Activated naive CD8-positive, alpha-beta T cell treated with anti-CD3 and anti-CD28 coated beads for 36 hours (primary cell): ENCODE results near the gene CASD1. TPM values are rescaled to one million over a fixed set of nuclear protein-coding genes. Genes with fewer than 3 reads are reported as not detected.

ENCODE experiments used
- DNase-seq: peaks from one replicate; pipeline ENCODE4 v3.0.0; 2021
- H3K27ac Mint-ChIP-seq: one replicate; pipeline ENCODE4 v1.8.0; 2022; ENCODE audit warnings: mild to moderate bottlenecking, moderate library complexity, mixed read lengths
- H3K27me3 Mint-ChIP-seq: one replicate; pipeline ENCODE4 v1.8.0; 2022; ENCODE audit warnings: mild to moderate bottlenecking, mixed read lengths
- H3K36me3 Mint-ChIP-seq: one replicate; pipeline ENCODE4 v1.8.0; 2021; ENCODE audit warnings: mild to moderate bottlenecking, mixed read lengths
- H3K4me1 Mint-ChIP-seq: one replicate; pipeline ENCODE4 v1.8.0; 2021; ENCODE audit warnings: mixed read lengths
- H3K4me3 Mint-ChIP-seq: one replicate; pipeline ENCODE4 v1.8.0; 2022; ENCODE audit warnings: mild to moderate bottlenecking, moderate library complexity, mixed read lengths
- H3K9me3 Mint-ChIP-seq: one replicate; pipeline ENCODE4 v1.8.0; 2022; ENCODE audit warnings: mixed read lengths
- total RNA-seq, 2 experiments: library from RNA; stranded (reverse); gene quantifications; one replicate each; pipeline ENCODE4 v1.2.3, GENCODE V29; 2021

CASD1 gene
- total RNA-seq, 2 experiments from 2014 or later = 11.9 to 12.8 TPM

- no peak overlapping the region for H3K4me3 Mint-ChIP-seq
- no peaks in the 10 kb centered on the region for H3K4me1 Mint-ChIP-seq
- H3K36me3 Mint-ChIP-seq = peaks cover 20% of the 10 kb centered on the region
- no peak for DNase-seq
- no peaks in the 10 kb centered on the region for H3K9me3 Mint-ChIP-seq
- H3K27me3 Mint-ChIP-seq = no peaks in the 10 kb centered on the region
- H3K27ac Mint-ChIP-seq = no peak overlapping the region
Measured at GRCh38 chr7:94556028-94556427, 46.4 kb downstream of the CASD1 start.

DNA sequence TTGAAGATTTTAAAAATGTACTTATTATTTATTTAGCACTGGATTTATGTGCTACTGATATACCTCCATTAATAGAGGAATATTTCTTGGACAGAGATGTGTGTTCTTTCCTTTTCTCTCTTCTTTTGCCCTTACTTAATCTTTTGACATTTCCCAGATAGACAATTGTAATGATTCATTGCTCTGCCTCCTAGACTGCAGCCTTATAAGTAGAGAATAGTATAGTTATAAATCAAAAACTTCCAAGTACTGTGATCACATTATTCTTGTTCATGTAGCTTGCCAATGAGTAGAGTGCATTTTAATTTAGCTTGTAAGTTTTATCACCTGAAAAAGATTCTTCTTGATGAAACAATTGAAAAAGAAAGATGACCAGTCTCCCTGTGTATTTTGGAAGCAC is 47.6 kb downstream of the CASD1 start:
- no peaks in the 10 kb centered on the region for H3K4me1 Mint-ChIP-seq
- peaks cover 20% of the 10 kb centered on the region for H3K36me3 Mint-ChIP-seq
- no peak overlapping the region for H3K27ac Mint-ChIP-seq
- H3K4me3 Mint-ChIP-seq = no peak overlapping the region
- no peak for DNase-seq
- no peaks in the 10 kb centered on the region for H3K27me3 Mint-ChIP-seq
- no peaks in the 10 kb centered on the region for H3K9me3 Mint-ChIP-seq

- Mint-ChIP-seq H3K4me3 (no peak overlapping the region), H3K27ac (no peak overlapping the region), H3K4me1 (no peaks in the 10 kb centered on the region), H3K9me3 (no peaks in the 10 kb centered on the region), H3K36me3 (peaks cover 12% of the 10 kb centered on the region), H3K27me3 (no peaks in the 10 kb centered on the region)
- DNase-seq = no peak
Measured at GRCh38 chr7:94559972-94560371, 50.4 kb downstream of the CASD1 start.

DNA sequence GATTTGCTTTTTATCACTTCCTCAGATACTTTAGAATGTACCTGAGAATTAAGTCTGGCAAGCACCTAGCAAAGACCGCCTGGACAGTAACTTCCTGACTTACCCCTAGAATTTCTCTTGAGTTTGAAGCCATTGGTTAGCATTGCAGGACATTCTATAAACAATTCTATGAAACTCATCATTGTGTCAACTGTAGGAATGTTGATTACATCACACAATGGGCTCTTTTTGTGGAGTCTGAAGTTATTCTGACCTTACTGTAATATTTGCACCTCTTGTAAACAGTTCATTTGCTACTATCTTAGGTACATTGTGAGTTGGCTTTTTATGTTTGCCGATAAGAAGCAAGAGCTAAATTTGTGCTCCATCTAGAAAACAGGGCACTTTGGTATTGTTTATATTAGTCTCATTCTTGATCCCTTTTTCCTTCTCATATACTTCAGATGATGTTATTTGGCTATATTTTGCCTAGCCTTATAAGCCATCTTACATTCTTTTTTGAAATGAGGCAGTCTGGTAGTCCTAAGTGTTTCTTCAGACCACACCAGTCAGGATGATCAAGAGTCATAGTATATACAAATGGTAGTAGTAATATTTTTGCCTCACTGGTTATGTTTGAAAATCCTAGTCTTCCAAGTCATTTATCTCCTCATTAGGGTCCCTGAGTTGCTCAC is 52.4 kb downstream of the CASD1 start:
- DNase-seq = no peak
- Mint-ChIP-seq H3K4me1 (no peaks in the 10 kb centered on the region), H3K4me3 (no peak overlapping the region), H3K27ac (no peak overlapping the region), H3K36me3 (peaks cover 14% of the 10 kb centered on the region), H3K9me3 (no peaks in the 10 kb centered on the region), H3K27me3 (no peaks in the 10 kb centered on the region)

- no peak overlapping the region for H3K27ac Mint-ChIP-seq
- no peak for DNase-seq
- no peak overlapping the region for H3K4me3 Mint-ChIP-seq
- peaks cover 14% of the 10 kb centered on the region for H3K36me3 Mint-ChIP-seq
- H3K4me1 Mint-ChIP-seq = no peaks in the 10 kb centered on the region
- no peaks in the 10 kb centered on the region for H3K9me3 Mint-ChIP-seq
- no peaks in the 10 kb centered on the region for H3K27me3 Mint-ChIP-seq
Measured at GRCh38 chr7:94562525-94562924, 52.9 kb downstream of the CASD1 start.

DNA sequence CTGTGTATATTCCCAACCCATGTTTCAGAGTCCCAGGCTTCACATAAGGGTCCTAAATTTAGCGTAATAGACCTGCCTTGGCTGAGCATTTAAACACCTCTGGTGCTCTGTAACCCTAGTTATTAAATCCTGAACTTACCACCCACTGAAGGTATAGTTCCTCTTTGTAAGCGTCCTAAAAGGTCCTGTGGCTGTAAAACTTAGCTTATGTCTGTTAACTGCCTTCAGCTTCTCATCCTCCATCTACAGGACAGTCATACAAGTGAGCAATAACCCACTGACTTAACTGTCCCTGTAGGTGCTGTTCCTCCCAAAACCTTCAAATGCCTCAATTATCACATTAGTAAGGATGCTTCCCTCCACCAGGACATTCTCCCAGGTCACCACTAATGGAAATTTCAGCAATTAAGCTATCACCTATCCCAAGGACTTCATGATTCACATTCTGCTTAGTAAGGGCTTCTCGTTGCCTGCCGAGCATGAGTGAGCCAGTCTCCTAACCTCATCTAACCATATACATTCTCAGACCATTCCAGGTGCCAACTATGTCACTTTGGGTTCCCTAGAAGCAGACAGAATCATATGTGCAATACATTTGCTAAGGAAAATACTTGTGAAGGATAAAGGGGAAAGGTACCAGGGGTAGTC is 55.8 kb downstream of the CASD1 start:
- Mint-ChIP-seq H3K27me3 (no peaks in the 10 kb centered on the region), H3K4me1 (no peaks in the 10 kb centered on the region), H3K36me3 (peaks cover 10% of the 10 kb centered on the region), H3K27ac (no peak overlapping the region), H3K9me3 (peaks cover 3% of the 10 kb centered on the region), H3K4me3 (no peak overlapping the region)
- no peak for DNase-seq

DNA sequence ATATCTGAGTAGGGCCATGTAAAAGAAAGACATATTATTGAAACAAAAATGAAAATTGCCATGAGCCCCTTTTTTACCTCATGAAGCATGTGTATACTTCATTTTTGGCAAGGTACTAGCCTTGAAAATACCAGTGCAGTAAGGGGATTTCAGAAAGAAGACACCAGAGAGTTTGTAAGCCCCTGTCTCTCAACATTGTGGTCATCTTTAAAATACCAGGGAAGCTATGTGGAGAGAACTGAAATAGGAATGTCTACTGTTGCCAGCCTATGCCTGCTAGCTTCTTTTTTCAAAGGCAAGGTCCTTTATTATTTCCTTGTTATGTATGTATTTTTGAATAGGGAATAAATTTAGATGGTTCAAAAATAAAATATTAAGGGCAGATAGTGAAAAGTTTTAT is 57.8 kb downstream of the CASD1 start:
- Mint-ChIP-seq H3K27ac (no peak overlapping the region), H3K27me3 (no peaks in the 10 kb centered on the region), H3K4me1 (no peaks in the 10 kb centered on the region), H3K36me3 (peaks cover 26% of the 10 kb centered on the region), H3K4me3 (no peak overlapping the region), H3K9me3 (peaks cover 9% of the 10 kb centered on the region)
- DNase-seq = no peak

DNA sequence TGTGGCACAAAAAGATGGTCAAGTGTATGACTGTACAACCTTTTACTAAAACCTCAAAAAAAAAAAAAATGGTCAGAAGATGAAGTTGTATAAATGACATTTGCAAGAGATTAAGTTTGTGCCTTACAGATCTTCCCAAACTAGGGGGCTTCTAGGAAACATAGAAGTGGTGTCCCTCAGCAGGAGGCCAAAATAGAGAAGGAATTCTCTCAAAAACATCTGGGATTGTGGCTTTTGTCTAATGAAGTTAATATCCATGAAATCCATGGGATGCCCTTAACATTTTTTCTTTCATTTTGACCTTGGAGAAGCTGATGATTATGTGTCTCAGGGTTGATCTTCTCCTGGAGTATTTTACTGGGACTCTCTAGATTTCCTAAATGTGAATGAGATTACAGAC is 62.2 kb downstream of the CASD1 start:
- H3K27ac Mint-ChIP-seq = no peak overlapping the region
- no peak for DNase-seq
- H3K4me1 Mint-ChIP-seq = no peaks in the 10 kb centered on the region
- H3K36me3 Mint-ChIP-seq = peaks cover 61% of the 10 kb centered on the region
- no peaks in the 10 kb centered on the region for H3K27me3 Mint-ChIP-seq
- H3K4me3 Mint-ChIP-seq = no peak overlapping the region
- peaks cover 28% of the 10 kb centered on the region for H3K9me3 Mint-ChIP-seq

GRCh38 chr7:94575646-94576045 is 66.0 kb downstream of the CASD1 start:
- H3K36me3 Mint-ChIP-seq = peaks cover 75% of the 10 kb centered on the region
- H3K4me3 Mint-ChIP-seq = no peak overlapping the region
- H3K9me3 Mint-ChIP-seq = peaks cover 25% of the 10 kb centered on the region
- H3K4me1 Mint-ChIP-seq = no peaks in the 10 kb centered on the region
- no peaks in the 10 kb centered on the region for H3K27me3 Mint-ChIP-seq
- DNase-seq = no peak
- no peak overlapping the region for H3K27ac Mint-ChIP-seq

- no peak overlapping the region for H3K27ac Mint-ChIP-seq
- H3K36me3 Mint-ChIP-seq = peaks cover 74% of the 10 kb centered on the region
- H3K27me3 Mint-ChIP-seq = no peaks in the 10 kb centered on the region
- no peak overlapping the region for H3K4me3 Mint-ChIP-seq
- peaks cover 26% of the 10 kb centered on the region for H3K9me3 Mint-ChIP-seq
- no peaks in the 10 kb centered on the region for H3K4me1 Mint-ChIP-seq
- DNase-seq = no peak
Measured at GRCh38 chr7:94576316-94576715, 66.7 kb downstream of the CASD1 start.

DNA sequence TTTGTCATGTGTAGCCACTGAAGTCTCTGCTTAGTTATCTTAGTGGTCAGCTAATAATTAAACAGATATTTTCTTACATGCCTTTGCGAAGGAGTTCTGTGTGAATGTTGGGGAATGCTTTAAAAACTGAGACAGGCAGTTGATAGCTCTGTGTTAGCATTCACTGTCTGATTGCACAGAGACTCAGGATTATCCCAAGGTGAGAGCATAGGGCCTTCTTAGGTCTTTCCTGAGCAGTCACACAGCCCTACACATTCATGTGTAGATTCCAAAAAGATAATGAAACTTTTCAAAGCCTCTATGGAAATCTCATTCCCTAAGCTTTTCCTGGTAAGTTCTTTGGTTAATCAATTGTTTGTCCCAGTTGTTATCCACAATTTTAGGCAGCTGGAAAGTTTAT is 67.7 kb downstream of the CASD1 start:
- no peak for DNase-seq
- peaks cover 24% of the 10 kb centered on the region for H3K9me3 Mint-ChIP-seq
- H3K36me3 Mint-ChIP-seq = peaks cover 68% of the 10 kb centered on the region
- no peak overlapping the region for H3K4me3 Mint-ChIP-seq
- no peaks in the 10 kb centered on the region for H3K27me3 Mint-ChIP-seq
- H3K27ac Mint-ChIP-seq = no peak overlapping the region
- no peaks in the 10 kb centered on the region for H3K4me1 Mint-ChIP-seq

DNA sequence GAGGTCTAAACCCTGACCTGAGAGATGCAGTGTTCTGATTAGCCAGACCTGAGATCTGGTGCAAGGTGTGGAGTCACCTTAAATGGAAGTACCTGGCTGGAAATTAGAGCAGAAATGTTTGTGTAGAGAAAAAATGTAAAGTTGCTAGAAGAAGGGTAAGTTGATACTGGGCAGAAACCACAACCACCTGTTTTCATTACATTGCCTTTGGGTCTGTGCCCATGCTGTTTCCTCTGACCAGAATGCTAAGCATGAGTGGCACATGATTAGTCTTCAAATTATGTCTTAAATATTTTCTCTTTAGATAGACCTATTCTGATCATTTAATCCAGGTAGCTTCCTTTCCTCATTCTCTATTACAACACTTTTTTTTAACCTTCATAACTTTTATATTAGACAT is 69.0 kb downstream of the CASD1 start:
- Mint-ChIP-seq H3K27me3 (no peaks in the 10 kb centered on the region), H3K4me1 (no peaks in the 10 kb centered on the region), H3K4me3 (no peak overlapping the region), H3K36me3 (peaks cover 56% of the 10 kb centered on the region), H3K9me3 (peaks cover 20% of the 10 kb centered on the region), H3K27ac (no peak overlapping the region)
- no peak for DNase-seq

GRCh38 chr7:94579470-94579869 is 69.9 kb downstream of the CASD1 start:
- peaks cover 16% of the 10 kb centered on the region for H3K9me3 Mint-ChIP-seq
- H3K27me3 Mint-ChIP-seq = no peaks in the 10 kb centered on the region
- H3K36me3 Mint-ChIP-seq = peaks cover 47% of the 10 kb centered on the region
- H3K4me1 Mint-ChIP-seq = no peaks in the 10 kb centered on the region
- no peak overlapping the region for H3K4me3 Mint-ChIP-seq
- H3K27ac Mint-ChIP-seq = no peak overlapping the region
- DNase-seq = no peak

- Mint-ChIP-seq H3K36me3 (peaks cover 36% of the 10 kb centered on the region), H3K27me3 (no peaks in the 10 kb centered on the region), H3K4me3 (no peak overlapping the region), H3K27ac (no peak overlapping the region), H3K4me1 (no peaks in the 10 kb centered on the region), H3K9me3 (peaks cover 9% of the 10 kb centered on the region)
- DNase-seq = no peak
Measured at GRCh38 chr7:94580601-94581000, 71.0 kb downstream of the CASD1 start.

GRCh38 chr7:94584113-94584512 is 74.5 kb downstream of the CASD1 start:
- Mint-ChIP-seq H3K9me3 (peaks cover 5% of the 10 kb centered on the region), H3K36me3 (peaks cover 14% of the 10 kb centered on the region), H3K27me3 (no peaks in the 10 kb centered on the region), H3K4me1 (no peaks in the 10 kb centered on the region), H3K27ac (no peak overlapping the region), H3K4me3 (no peak overlapping the region)
- DNase-seq = no peak

DNA sequence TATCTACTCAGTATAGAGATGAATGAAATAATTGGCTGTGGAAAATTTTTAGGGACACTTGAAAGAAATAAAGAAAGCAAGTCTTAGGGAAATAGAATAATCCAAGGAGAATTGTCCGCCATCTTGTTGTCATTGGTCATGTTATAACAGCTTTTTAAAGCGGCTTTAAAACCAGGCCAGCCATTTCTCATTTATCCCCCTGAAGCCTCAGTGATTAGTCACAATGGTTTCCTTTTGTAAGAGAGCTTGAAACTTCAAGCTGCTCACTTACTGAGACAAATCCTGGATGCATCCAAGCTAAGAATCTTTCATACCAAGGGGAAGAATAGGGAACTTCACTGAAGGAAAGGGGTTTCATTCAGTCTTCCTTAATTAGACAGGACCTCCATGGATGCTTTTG is 78.5 kb downstream of the CASD1 start:
- no peaks in the 10 kb centered on the region for H3K9me3 Mint-ChIP-seq
- peaks cover 5% of the 10 kb centered on the region for H3K36me3 Mint-ChIP-seq
- H3K4me3 Mint-ChIP-seq = no peak overlapping the region
- H3K4me1 Mint-ChIP-seq = no peaks in the 10 kb centered on the region
- no peaks in the 10 kb centered on the region for H3K27me3 Mint-ChIP-seq
- no peak overlapping the region for H3K27ac Mint-ChIP-seq
- DNase-seq = no peak
